Stimulated activated CD4-positive, alpha-beta T cell treated with anti-CD3 and anti-CD28 coated beads, Interleukin-15, amount 100 ng/mL, for 24 hours (primary cell): ENCODE data around the gene ATAD1.
"Not testable (repeated sequence)": the region's sequence is repeated elsewhere in the genome, so short reads cannot be mapped to it uniquely, and the experiment has no call there.

Source experiments
- DNase-seq: peaks from one replicate; pipeline ENCODE4 v3.0.0-alpha.2; 2020

Gene ATAD1

GRCh38 chr10:87845624-87845998 lies 27.6 kb upstream of the ATAD1 start:
- DNase-seq = no peak

- DNase-seq = no peak
Observed at GRCh38 chr10:87844837-87845623, 27.0 kb upstream of the ATAD1 start.

GRCh38 chr10:87843714-87844113 lies 25.7 kb upstream of the ATAD1 start:
- no peak for DNase-seq

- no peak for DNase-seq
Observed at GRCh38 chr10:87842776-87843497, 24.9 kb upstream of the ATAD1 start.

- no peak for DNase-seq
Observed at GRCh38 chr10:87842220-87842641, 24.2 kb upstream of the ATAD1 start.

- no peak for DNase-seq
Observed at GRCh38 chr10:87841186-87841585, 23.2 kb upstream of the ATAD1 start.

- no peak for DNase-seq
Observed at GRCh38 chr10:87838650-87839049, 20.6 kb upstream of the ATAD1 start.

- no peak for DNase-seq
Observed at GRCh38 chr10:87837445-87837844, 19.4 kb upstream of the ATAD1 start.

GRCh38 chr10:87836098-87836497 lies 18.1 kb upstream of the ATAD1 start:
- no peak for DNase-seq

- DNase-seq = no peak
Observed at GRCh38 chr10:87829986-87830729, 12.1 kb upstream of the ATAD1 start.

GRCh38 chr10:87829051-87829450 lies 11.0 kb upstream of the ATAD1 start:
- DNase-seq = not testable (repeated sequence)

GRCh38 chr10:87827681-87828080 lies 9.7 kb upstream of the ATAD1 start:
- no peak for DNase-seq

GRCh38 chr10:87826653-87827052 lies 8.6 kb upstream of the ATAD1 start:
- DNase-seq = no peak

- no peak for DNase-seq
Observed at GRCh38 chr10:87819289-87819585, 1.2 kb upstream of the ATAD1 start.

GRCh38 chr10:87818505-87819288 lies 671 bp upstream of the ATAD1 start:
- peak; percentile 77 for DNase-seq

GRCh38 chr10:87816898-87817608 lies 973 bp downstream of the ATAD1 start:
- no peak for DNase-seq

- DNase-seq = no peak
Observed at GRCh38 chr10:87816163-87816897, 1.7 kb downstream of the ATAD1 start.

GRCh38 chr10:87804939-87805569 lies 13.0 kb downstream of the ATAD1 start:
- no peak for DNase-seq

- DNase-seq = no peak
Observed at GRCh38 chr10:87803831-87804230, 14.2 kb downstream of the ATAD1 start.

- DNase-seq = no peak
Observed at GRCh38 chr10:87803328-87803727, 14.7 kb downstream of the ATAD1 start.

- DNase-seq = not testable (repeated sequence)
Observed at GRCh38 chr10:87801813-87802435, 16.1 kb downstream of the ATAD1 start.
